ENCODE measurements around the gene TXNIP.

DNA sequence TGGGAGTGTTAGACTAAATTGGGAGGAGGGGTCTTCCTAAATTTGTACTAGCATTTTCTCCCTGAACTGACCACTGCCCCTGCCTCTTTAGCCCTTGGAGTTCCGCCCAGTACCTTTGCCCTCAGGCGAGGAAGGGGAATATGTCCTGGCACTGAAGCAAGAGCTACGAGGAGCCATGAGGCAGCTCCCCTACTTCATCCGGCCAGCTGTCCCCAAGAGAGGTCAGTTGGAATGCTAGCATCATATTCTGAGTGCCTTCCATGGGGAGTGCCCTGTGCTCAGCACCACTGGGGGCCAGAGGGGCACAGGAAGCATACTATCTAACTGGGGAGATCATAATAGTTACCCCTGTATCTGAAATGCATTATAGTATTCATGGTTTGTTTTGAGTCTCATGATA is 21.2 kb downstream of the TXNIP start:
- TF ChIP-seq EZH2phosphoT487 (IDR thresholded peaks at IDR 0.05; ENCODE audit: low read depth, severe bottlenecking, unreplicated experiment): no peak
- no peak for TF ChIP-seq EZH2 (IDR thresholded peaks at IDR 0.05; ENCODE audit: borderline replicate concordance)

Measured in hepatocyte (in vitro differentiated cells).